ENCODE measurements around the gene MZT2A. TPM values are rescaled to one million over a fixed set of nuclear protein-coding genes. Genes with fewer than 3 reads are reported as not detected.
"Not testable (repeated sequence)": the region's sequence is repeated elsewhere in the genome, so short reads cannot be mapped to it uniquely, and the experiment has no call there.

MZT2A gene
- total RNA-seq, 1 experiment from 2014 or later = 100 TPM

DNA sequence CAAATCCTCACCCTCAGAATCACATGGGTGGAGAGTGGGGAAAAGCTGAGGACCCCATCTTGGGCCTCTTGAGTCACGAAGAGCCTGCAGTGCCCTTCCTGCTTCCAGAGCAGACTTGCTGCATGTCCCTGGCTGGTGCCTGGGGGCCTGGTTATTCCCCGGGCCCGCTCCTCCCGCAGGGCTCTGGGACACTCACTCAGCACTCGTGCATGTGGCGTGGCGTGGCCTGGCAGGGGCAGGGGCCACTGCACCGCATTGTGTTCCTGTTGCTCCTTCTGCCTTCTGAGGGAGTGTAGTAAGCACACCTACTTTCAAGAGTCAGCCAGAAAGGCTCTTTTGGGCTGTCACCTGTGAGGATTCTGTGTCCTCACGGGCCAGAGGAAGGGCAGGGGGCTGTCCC, 17.4 kb upstream of the MZT2A start:
- TF ChIP-seq CTCF (IDR thresholded peaks at IDR 0.05; ENCODE audit: unreplicated experiment) = no peak
- H3K4me1 Mint-ChIP-seq (ENCODE audit: low read depth, unreplicated experiment) = no peaks in the 10 kb centered on the region
- no TSS peak for BruUV-seq (replicated peaks)

DNA sequence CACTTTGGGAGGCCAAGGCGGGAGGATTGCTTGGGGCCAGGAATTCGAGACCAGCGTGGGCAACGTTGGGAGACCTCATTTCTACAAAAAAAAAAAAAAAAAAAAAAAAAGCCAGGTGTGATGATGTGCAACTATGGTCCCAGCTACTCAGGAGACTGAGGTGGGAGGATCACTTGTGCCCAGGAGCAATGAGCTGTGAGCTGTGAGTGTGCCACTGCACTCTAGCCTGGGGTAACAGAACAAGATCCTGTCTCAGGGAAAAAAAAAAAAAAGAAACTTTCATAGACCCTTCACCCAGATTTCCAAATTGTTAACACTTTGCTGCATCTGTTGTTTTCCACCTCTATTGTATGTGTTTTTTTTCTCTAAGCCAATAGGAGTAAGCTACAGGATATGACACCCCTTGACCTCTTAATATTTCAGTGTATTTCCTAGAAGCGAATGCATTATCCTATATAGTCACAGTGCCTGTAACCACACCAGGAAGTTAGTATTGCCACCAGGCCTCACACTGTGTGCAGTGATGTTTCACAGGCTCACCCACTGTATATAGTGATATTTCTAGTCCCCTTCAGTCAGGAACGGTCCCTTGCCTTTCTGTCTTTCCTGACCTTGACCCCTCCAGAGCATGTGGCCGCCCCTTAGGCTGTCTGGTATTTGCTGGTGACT, 12.0 kb upstream of the MZT2A start:
- H3K4me1 Mint-ChIP-seq (ENCODE audit: low read depth, unreplicated experiment); DNase-seq; BruUV-seq (replicated peaks); CTCF ChIA-PET; intact Hi-C loops (cut with micrococcal nuclease; ENCODE audit: unreplicated experiment); H3K27me3 Mint-ChIP-seq (ENCODE audit: unreplicated experiment); H3K27ac Mint-ChIP-seq (ENCODE audit: unreplicated experiment); H3K9me3 Mint-ChIP-seq (ENCODE audit: low read depth, unreplicated experiment); H3K4me3 Mint-ChIP-seq (ENCODE audit: low read depth, unreplicated experiment): not testable (repeated sequence)
- peaks cover 49% of the 10 kb centered on the region for H3K36me3 Mint-ChIP-seq (ENCODE audit: insufficient read depth, unreplicated experiment)

More for the DNA sequence above, 17.4 kb upstream of the MZT2A start:
- CTCF ChIA-PET = no interaction called here
- intact Hi-C loops (cut with micrococcal nuclease; ENCODE audit: unreplicated experiment) = no loop called here
- Mint-ChIP-seq H3K27ac (ENCODE audit: unreplicated experiment) (no peak overlapping the region), H3K4me3 (ENCODE audit: low read depth, unreplicated experiment) (no peak overlapping the region), H3K27me3 (ENCODE audit: unreplicated experiment) (no peaks in the 10 kb centered on the region), H3K36me3 (ENCODE audit: insufficient read depth, unreplicated experiment) (peaks cover 44% of the 10 kb centered on the region), H3K9me3 (ENCODE audit: low read depth, unreplicated experiment) (no peaks in the 10 kb centered on the region)
- DNase-seq = no peak

GRCh38 chr2:131503587-131503986, 11.4 kb upstream of the MZT2A start:
- H3K9me3 Mint-ChIP-seq (ENCODE audit: low read depth, unreplicated experiment); H3K4me1 Mint-ChIP-seq (ENCODE audit: low read depth, unreplicated experiment); BruUV-seq (replicated peaks); DNase-seq; H3K27ac Mint-ChIP-seq (ENCODE audit: unreplicated experiment); CTCF ChIA-PET; H3K27me3 Mint-ChIP-seq (ENCODE audit: unreplicated experiment); H3K4me3 Mint-ChIP-seq (ENCODE audit: low read depth, unreplicated experiment); intact Hi-C loops (cut with micrococcal nuclease; ENCODE audit: unreplicated experiment): not testable (repeated sequence)
- peaks cover 46% of the 10 kb centered on the region for H3K36me3 Mint-ChIP-seq (ENCODE audit: insufficient read depth, unreplicated experiment)

DNA sequence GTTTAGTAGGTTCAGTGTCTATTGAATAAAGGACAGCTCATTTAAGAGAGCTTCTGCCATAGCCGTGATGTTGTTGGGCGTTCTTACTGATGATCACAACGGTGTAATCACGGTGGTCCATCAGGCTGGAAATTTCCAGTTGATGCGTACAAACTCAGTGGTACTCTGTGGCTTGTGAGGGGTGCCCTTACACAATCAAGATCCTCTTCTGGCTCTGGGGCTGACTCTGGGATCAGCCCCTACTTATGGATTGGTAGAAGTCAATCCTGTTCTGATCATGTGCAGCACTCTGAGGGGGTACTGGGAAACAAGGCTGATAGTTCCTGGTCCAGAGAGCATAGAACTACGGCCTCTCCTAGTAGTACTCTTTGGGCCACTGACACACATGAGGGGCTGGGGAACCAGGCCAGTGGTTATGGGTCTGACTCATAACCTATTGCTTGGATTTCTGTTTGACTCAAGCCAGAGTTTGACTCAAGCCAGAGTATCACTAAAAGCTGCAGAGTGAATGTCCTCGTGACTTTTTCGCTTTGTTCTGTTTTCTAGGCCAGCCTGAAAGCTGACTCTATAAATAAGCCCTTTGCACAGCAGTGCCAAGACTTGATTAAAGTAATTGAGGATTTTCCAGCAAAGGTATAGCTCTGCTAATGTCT, 6.2 kb upstream of the MZT2A start:
- intact Hi-C loops (cut with micrococcal nuclease; ENCODE audit: unreplicated experiment) = loop anchor here (10.0 kb wide), 1 partner anchor 344 kb away; no protein-coding TSS in a partner anchor
- H3K4me1 Mint-ChIP-seq (ENCODE audit: low read depth, unreplicated experiment) = not testable (repeated sequence)

GRCh38 chr2:131495506-131495905, 3.3 kb upstream of the MZT2A start:
- not testable (repeated sequence) for H3K9me3 Mint-ChIP-seq (ENCODE audit: low read depth, unreplicated experiment); DNase-seq
- peaks cover 39% of the 10 kb centered on the region for H3K36me3 Mint-ChIP-seq (ENCODE audit: insufficient read depth, unreplicated experiment)

More for the DNA sequence above, 6.2 kb upstream of the MZT2A start:
- H3K9me3 Mint-ChIP-seq (ENCODE audit: low read depth, unreplicated experiment); DNase-seq; H3K27me3 Mint-ChIP-seq (ENCODE audit: unreplicated experiment); H3K27ac Mint-ChIP-seq (ENCODE audit: unreplicated experiment); CTCF ChIA-PET; BruUV-seq (replicated peaks); H3K4me3 Mint-ChIP-seq (ENCODE audit: low read depth, unreplicated experiment): not testable (repeated sequence)
- peaks cover 25% of the 10 kb centered on the region for H3K36me3 Mint-ChIP-seq (ENCODE audit: insufficient read depth, unreplicated experiment)

DNA sequence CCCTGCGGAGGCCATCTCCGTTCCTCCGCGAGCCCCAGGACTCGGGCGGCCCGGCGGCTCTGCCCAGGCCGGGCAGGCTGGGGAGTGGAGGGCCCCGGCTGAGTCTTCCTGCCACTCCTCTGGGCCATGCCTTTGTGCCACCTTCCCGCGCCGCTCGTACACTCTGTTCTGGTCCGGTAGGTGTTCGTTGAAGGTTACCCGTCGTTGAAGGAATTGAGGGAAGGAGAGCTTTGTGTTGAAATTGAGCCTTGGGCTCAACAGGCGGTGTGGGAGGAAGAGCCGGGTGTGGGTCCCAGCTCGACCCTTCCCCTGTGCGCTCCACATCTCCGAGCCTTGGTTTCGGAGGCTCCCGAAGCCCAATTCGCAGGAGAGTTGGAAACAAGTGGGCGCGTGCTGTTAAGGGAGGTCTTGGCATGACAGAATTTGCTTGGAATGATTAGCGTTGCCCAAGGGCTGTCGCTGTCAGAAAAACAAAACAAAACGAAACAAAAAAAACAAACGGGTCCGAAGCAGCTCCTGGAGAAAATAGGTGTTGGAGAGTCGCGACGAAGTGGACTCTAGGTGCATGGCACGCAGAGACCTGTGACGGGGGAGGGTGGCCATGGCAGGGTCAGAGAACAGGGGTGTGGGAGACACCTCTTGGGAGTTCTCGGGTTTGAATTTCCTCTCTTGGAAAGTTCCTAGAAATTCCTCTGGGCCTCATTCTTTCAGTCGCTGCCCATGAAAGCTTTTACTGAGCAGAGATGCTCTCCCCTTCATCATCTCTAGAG, 1.2 kb upstream of the MZT2A start:
- H3K4me3 Mint-ChIP-seq (ENCODE audit: low read depth, unreplicated experiment) = peak overlapping the region; percentile 95
- no peak for TF ChIP-seq CTCF (IDR thresholded peaks at IDR 0.05; ENCODE audit: unreplicated experiment)
- TSS peak; percentile 56 for BruUV-seq (replicated peaks)
- peaks cover 17% of the 10 kb centered on the region for H3K4me1 Mint-ChIP-seq (ENCODE audit: low read depth, unreplicated experiment)
- no peaks in the 10 kb centered on the region for H3K27me3 Mint-ChIP-seq (ENCODE audit: unreplicated experiment)
- no peaks in the 10 kb centered on the region for H3K9me3 Mint-ChIP-seq (ENCODE audit: low read depth, unreplicated experiment)
- no peak for DNase-seq
- peaks cover 44% of the 10 kb centered on the region for H3K36me3 Mint-ChIP-seq (ENCODE audit: insufficient read depth, unreplicated experiment)
- H3K27ac Mint-ChIP-seq (ENCODE audit: unreplicated experiment) = peak overlapping the region; percentile 94
- CTCF ChIA-PET = interaction anchor here (0.6 to 1.3 kb wide), 7 partner anchors 42 to 953 kb away, joined by 3 to 11 read pairs (median 4); partner anchors contain the start of gene FAM168B
- intact Hi-C loops (cut with micrococcal nuclease; ENCODE audit: unreplicated experiment) = loop anchor here (2.0 to 10.0 kb wide), 2 partner anchors 181 to 339 kb away; no protein-coding TSS in a partner anchor

More at GRCh38 chr2:131495506-131495905, 3.3 kb upstream of the MZT2A start:
- BruUV-seq (replicated peaks); H3K4me3 Mint-ChIP-seq (ENCODE audit: low read depth, unreplicated experiment); H3K27ac Mint-ChIP-seq (ENCODE audit: unreplicated experiment); CTCF ChIA-PET; H3K27me3 Mint-ChIP-seq (ENCODE audit: unreplicated experiment): not testable (repeated sequence)
- peaks cover 13% of the 10 kb centered on the region for H3K4me1 Mint-ChIP-seq (ENCODE audit: low read depth, unreplicated experiment)
- intact Hi-C loops (cut with micrococcal nuclease; ENCODE audit: unreplicated experiment) = loop anchor here (10.0 kb wide), 1 partner anchor 341 kb away; no protein-coding TSS in a partner anchor
